GDM1 (cell line): Measurements from ENCODE around the gene PIK3C2B.
"Not testable (repeated sequence)": the region's sequence is repeated elsewhere in the genome, so short reads cannot be mapped to it uniquely, and the experiment has no call there.

Experiments used
- DNase-seq: peaks from one replicate; lab custom pipeline; 2025; lab: John Stamatoyannopoulos, UW

Gene PIK3C2B, protein sequence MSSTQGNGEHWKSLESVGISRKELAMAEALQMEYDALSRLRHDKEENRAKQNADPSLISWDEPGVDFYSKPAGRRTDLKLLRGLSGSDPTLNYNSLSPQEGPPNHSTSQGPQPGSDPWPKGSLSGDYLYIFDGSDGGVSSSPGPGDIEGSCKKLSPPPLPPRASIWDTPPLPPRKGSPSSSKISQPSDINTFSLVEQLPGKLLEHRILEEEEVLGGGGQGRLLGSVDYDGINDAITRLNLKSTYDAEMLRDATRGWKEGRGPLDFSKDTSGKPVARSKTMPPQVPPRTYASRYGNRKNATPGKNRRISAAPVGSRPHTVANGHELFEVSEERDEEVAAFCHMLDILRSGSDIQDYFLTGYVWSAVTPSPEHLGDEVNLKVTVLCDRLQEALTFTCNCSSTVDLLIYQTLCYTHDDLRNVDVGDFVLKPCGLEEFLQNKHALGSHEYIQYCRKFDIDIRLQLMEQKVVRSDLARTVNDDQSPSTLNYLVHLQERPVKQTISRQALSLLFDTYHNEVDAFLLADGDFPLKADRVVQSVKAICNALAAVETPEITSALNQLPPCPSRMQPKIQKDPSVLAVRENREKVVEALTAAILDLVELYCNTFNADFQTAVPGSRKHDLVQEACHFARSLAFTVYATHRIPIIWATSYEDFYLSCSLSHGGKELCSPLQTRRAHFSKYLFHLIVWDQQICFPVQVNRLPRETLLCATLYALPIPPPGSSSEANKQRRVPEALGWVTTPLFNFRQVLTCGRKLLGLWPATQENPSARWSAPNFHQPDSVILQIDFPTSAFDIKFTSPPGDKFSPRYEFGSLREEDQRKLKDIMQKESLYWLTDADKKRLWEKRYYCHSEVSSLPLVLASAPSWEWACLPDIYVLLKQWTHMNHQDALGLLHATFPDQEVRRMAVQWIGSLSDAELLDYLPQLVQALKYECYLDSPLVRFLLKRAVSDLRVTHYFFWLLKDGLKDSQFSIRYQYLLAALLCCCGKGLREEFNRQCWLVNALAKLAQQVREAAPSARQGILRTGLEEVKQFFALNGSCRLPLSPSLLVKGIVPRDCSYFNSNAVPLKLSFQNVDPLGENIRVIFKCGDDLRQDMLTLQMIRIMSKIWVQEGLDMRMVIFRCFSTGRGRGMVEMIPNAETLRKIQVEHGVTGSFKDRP (N-terminal part only)

DNA sequence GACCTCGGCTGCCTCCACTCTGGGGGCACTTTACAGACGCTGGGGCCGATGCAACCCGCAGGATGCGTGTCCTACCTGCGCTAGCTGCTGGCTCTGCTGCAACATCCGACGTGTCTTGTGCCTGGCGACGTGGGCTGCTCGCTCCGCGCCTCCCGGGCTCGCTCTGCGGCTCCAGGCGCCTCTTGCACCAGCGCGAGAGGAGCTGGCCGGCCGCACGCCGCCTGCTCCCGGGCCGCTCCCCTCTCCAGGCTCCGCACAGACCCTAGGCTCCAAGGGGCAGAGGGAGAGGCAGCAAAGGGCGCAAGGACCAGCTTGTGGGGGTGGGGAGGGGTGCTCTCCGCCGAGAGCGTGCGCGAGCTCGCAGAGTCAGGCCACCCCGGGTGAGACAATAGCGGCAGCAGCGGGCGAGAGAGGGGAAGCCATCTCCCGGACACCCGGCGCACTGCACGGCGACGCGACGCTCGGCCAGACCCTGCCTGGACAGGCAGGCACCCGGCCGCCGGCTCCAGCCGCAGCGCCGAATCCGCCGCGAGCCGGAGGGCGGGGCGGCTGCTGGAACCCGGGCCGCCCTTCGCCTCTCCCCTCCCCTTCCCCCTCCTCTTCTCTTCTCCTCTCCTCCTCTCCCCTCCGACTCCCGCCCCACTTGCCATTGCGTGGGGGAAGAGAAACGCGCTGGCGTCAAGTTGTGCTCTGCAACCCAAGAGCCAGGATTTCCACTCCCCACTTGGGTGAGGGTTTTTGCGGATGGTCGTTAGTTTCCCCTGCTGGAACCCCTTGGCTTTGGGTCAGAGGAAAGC is at the start of gene PIK3C2B:
TSS of gene PIK3C2B (minus strand) at position 525 of the 797 bp plus-strand sequence. CDS start 25,003 bp downstream, outside the sequence.
- peak; percentile 82 for DNase-seq

DNA sequence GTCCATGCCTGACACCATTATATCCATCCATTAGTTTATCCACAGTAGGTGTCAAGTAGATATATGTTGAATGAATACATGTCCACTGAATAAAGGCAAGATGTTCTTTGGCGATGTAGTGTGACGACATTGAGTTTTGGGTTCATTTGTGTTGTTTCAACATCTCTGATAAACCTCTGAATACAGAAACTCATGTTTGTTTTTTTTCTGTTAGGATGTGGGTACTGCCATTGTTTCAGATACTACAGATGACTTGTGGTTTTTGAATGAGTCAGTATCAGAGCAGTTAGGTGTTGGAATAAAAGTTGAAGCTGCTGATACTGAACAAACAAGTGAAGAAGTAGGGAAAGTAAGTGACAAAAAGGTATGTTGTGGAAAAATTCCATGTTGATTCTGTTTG is 49.7 kb upstream of the PIK3C2B start:
- no peak for DNase-seq

DNA sequence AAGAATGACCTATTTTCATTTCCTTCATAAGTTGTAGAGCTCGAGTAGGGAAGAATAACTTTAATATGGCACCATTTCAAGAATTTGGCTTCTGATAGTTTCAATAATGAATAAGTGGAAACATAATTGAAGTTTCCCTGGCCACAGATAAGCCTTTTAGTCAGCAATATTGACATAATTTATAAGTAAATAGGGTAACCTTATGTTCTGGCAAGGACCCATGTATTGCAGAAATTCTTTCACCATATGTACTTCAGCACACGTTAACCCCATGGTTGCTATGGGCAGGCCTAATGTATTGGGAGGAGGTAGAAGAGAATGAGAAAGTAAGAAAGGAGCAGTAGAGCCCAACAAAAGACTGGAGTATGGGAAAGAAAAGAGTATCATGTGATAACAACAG is 47.0 kb upstream of the PIK3C2B start:
- DNase-seq = no peak

DNA sequence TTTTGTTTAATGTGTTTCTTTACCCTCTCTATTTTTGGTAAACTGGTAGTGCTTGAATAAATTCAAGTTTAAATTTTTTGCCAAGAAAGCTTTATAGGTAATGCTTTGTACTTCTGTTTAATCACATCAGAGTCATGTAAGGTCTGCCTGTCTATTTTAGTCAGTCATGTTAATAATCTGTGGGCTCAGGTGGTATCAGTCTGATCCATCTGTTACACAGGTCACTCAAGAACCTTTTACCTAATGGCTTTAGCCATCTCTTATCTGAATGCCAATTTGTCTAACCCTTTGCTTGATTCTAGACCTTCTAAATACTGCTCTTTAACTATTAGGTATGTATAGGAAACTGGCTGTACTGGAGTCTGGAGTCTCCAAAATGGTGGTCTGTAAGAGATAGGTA is 38.2 kb upstream of the PIK3C2B start:
- DNase-seq = no peak

DNA sequence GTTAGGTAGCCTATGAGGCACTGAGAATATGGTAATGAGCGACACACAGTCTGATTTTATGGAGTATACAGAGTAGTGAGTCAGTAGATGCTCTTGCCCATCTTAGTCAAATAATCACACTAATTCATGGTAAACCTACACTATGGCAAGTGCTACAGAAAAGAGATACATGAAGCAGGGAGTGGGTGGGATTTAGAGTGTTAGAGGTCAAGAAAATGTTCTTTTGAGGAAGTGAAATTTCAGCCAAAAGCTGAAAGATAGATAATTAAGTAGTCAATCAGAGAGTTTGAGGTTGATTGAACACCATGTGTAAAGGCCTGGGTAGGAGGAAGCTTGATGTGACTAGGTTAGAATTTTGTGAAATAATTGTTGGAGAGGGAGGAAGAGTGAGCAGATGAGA is 36.3 kb upstream of the PIK3C2B start:
- DNase-seq = no peak

DNA sequence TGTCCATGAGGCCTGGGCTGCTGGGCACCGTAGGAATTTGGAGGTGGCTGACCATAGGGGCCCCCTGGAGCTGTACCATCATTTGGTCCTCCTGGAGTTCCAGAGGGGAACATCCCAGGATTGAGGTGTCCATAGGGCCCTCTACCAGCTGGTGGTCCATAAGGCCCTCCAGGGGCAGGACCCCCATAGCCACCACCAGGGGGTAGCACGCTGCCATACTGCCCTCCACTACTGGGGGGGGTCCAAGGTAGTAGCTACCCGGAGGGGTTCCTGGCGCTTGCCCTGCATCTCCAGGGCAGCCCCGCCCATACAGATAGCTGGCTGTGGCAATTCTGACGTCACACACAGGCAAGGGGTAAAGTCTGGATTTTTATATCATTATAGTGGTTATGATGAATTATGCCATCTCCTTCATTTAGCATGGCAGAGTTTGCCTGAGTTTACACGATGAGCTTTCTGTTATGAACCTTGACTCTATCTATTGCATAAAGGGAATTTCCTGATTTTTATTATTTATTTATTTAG is 34.8 kb upstream of the PIK3C2B start:
- no peak for DNase-seq

DNA sequence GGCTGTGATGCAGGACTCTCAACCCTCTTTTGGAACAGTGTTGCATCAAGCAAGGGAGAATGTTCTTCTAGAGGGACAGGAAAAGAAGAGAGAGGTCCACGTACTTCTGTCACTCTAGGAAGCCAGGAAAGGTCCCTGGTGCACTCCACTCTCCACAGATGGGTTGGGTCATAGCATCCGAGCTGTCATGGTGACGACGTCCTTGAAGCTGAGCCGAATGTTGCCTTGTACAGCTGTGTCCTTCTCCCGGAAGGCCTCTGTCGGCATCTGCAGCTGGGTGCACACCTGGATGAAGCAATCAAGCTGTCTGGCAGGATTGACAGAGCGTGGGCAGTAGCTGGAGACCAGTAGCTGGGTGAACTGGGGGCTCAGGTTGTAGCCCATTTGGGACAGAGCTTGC is 34.1 kb upstream of the PIK3C2B start:
- no peak for DNase-seq

DNA sequence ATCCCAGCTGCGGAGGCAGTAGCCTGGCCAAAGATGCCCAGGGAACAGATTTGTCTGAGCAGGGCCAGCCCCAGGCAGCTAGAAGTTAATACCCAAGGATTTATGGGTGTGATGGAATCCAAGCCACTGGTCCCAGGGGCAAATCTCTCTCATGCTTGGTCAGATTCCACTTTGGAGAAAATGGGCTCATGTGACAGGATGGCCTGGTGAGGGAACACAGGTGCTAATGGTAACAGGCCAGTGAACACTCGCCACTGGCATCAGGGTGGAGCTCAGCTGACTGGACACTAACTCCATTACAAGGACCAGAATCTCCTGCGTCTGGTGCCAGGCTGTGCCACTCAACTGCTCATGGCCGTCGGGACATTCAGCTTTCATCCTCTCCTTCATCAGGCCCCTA is 33.6 kb upstream of the PIK3C2B start:
- no peak for DNase-seq

DNA sequence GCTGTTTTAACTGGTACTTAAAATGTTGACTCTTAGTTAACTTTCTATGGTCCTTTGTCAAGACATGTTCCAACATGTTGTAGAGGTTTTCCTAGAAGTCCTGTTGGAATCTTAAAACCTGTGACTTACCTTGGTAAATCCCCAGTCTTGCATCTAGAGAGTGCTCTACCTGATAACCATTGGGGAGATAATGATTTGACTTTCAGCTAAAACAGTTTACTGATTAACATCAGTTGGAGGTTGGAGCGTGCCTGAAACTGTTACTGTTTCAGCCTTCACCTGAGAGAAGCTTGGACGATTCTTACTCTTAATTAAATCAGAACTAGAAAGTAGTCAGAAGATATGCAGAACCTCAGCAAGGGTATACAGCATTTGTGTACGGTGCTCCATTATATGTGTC is 30.4 kb upstream of the PIK3C2B start:
- DNase-seq = no peak

DNA sequence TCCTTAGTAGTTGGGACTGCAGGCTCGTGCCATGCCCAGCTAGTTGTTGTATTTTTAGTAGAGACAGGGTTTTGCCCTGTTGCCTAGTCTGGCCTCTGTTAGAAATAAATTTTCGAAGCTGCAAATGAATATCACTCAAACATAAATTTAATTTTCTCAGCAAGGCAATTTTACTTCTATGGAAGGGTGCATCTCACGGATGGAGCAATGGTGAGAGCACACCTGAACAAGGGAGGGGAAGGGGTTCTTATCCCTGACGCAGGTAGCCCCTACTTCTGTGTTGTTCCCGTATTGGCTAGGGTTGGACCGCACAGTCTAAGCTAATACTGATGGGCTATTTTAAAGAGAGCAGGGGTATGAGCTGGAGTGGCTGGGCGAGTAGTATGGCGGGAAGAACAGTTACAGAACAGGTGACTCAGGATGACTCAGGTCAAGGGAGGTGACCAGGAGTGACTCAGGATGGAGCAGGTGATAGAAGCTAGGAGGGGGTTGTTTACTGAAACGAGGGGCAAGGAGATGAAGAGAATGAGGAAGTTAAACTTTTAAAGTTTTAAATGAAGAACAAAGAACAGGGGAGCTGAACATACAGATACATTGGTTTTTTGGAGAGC is 29.1 kb upstream of the PIK3C2B start:
- DNase-seq = no peak

DNA sequence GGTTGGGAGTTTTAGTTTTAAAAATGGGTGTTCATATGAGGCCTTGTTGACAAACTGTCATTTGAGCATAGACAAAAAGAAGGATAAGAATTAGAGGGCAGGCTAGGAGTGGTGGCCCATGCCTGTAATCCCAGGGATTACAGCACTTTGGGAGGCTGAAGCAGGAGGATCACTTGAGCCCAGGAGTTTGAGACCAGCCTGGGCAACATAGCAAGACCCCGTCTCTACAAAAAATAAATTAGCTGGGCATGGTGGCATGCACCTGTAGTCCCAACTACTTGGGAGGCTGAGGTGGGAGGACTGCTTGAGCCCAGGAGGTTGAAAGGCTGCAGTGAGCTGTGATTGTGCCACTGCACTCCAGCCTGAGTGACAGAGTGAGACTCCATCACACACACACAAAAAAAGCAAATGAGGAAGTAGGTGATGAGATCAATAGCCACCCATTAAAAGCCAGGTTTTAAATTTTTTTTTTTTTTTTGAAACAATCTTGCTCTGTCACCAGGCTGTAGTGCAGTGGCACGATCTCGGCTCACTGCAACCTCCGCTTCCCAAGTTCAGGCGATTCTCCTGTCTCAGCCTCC is 27.4 kb upstream of the PIK3C2B start:
- not testable (repeated sequence) for DNase-seq

DNA sequence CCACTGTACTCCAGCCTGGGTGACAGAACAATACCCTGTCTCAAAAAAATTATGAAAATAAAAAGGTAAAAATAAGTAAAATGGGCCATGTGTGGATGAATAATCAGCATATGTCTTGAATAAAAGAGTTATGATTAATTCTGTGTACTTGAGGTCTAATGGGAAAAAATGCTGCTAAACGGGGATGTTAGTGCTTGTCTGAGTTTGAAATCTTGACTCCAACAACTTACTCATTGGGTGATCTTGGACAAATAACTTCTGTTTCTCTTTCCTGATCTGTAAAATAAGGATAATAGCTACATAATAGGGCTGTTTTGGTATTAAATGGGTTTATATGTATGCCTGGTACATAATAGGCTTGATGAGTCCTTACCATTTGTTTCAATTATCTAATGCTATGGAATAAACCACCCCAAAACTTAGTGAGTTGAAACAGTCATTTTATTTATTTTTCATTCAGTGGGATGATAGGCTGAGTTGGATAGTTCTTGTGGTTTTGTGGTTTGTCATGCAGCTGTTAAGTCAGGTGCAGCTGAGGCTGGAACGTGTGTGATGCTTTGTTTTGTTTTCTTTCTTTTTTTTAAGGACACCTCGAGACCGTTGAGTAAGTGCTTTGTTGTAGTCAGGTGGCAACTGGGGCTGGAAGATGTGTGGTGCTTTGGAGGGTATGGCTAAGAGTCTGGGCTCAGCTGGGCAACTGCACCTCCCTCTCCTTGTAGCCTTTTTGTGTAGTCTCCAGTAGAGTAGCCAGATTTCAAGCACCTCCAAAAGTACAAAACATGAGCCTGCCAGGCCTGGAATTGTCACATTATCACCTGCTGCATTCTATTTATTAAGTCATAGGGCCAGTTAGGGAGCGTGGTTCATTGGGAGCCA is 26.5 kb upstream of the PIK3C2B start:
- peak; percentile 20 for DNase-seq

DNA sequence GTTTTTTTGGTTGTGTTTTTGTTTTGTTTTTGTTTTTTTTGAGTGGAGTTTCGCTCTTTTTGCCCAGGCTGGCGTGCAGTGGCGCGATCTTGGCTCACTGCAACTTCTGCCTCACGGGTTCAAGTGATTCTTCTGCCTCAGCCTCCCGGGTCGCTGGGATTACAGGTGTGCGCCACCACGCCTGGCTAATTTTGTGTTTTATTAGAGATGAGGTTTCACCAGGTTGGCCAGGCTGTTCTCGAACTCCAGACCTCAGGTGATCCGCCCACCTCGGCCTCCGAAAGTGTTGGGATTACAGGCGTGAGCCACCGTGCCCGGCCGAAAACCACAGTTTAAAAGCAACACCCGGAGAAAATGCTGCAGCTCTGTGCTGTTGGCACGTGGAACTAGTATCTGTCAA is 22.8 kb upstream of the PIK3C2B start:
- not testable (repeated sequence) for DNase-seq

DNA sequence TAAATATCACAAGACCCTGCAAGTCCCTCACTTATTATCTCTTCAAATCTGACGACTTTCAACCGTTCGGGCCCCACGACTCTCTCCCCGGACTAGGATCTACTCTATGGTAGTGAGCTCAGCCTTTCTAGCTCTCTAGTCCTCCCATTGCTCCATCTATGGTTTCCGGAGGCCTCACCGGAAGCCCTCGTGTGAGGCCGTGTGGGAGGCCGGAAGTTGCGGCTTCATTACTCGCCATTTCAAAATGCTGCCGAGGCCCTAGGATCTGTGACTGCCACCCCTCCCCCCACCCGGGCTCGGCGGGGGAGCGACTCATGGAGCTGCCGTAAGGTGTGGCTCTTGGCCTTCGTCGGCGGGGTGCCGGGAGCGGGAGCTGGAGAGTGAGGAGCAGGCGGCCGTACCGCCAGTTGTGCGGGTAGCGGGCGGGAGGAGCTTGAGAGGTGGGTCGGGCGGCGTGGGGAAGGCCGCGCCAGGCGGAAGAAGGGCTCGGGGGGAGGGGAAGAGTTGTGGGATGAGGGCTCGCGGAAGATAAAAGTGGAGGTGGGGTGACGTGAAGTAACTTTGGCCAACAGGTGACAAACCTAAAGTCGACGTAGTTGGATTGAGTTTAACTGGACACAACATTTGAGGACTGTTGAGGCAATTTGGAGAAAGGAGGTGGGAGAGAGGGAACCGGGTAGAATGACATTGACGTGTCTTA is 21.7 kb upstream of the PIK3C2B start, which contains the start of gene MDM4:
TSS of gene MDM4 (plus strand) at position 227 of the 700 bp plus-strand sequence. CDS start 9,113 bp downstream, outside the sequence.
- DNase-seq = peak; percentile 93

DNA sequence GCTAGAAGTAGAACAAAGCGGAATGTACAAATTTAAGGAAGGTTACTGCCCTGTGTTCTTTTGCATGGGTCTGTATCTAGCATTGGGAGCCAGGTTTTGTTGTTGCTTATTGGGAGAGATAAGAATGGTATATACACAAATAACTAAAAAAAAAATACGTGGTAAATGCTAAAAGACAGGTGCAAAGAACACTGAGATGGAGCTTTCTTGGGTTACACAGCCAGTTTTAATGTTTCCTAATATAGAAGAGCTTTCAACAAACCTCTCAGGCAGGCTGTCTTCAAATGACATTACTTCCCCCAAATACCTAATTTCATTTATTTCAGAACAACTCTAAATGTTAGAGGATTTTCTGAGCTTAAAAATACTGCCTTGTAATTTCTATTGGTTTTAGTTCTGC is 20.2 kb upstream of the PIK3C2B start:
- no peak for DNase-seq

DNA sequence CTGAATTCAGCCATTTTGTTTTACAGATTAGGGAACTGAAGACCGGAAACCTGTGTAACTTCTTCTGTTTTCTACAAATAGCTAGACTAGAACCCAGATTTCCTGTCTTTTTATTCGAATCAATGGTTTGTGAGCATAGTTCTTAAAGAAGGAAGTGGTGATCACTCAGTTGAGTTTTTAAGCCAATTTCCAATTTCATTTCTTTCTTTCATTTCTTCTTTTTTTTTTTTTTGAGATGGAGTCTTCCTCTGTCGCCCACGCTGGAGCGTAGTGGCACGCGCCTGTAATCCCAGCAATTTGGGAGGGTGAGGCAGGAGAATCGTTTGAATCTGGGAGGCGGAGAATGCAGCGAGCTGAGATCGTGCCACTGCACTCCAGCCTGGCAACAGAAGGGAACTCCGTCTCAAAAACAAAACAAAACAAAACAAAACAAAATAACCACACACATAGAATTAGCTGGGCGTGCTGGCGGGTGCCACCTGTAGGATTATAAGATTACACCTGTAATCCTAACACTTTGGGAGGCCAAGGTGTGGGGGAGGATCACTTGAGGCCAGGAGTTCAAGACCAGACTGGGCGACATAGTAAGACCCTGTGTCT is 18.6 kb upstream of the PIK3C2B start:
- DNase-seq = peak; percentile 52

DNA sequence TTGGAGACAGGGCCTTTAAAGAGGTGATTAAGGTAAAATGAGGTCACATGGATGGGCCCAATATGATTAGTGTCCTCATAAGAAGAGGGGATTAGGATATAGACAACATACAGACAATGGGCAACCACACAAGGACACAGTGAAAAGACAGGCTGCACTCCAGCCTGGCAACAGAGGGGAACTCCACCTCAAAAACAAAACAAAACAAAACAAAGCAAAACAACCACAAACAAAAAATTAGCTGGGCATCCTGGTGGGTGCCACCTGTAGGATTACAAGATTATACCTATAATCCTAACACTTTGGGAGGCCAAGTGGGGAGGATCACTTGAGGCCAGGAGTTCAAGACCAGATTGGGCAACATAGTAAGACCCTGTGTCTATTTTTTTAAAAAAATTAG is 16.8 kb upstream of the PIK3C2B start:
- no peak for DNase-seq

DNA sequence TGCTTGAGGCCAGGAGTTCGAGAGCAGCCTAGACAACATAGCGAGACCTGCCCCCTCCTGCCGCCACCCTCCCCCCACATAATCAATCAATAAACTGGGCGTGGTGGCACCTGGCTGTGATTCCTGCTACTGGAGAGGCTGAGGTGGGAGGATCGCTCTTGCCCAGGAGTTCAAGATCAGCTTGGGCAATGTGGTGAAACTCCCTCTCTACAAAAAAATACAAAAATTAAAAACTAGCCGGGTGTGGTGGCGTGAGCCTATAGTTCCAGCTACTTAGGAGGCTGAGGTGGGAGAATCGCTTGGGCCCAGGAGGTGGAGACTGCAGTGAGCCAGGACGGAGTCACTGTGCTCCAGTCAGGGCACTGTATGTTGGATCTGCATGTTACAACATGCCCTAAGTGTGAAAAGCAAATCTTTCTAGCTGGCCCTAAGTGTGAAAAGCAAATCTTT is 14.6 kb upstream of the PIK3C2B start:
- no peak for DNase-seq
